H9 (cell line): ENCODE results near the gene KATNB1. TPM values are rescaled to one million over a fixed set of nuclear protein-coding genes. Genes with fewer than 3 reads are reported as not detected.

Experiments used
- DNase-seq: peaks from one replicate; pipeline ENCODE4 v3.0.0-alpha.2; 2017
- H2AFZ ChIP-seq: one replicate; pipeline ENCODE4 v1.6.1; 2013; ENCODE audit warnings: mild to moderate bottlenecking, low read length, control low read depth, moderate library complexity
- H2AK5ac ChIP-seq: 2 replicates; pipeline ENCODE4 v1.6.1; 2013; ENCODE audit warnings: low read length, control low read depth, mixed read lengths; ENCODE audit not compliant: insufficient read length
- H2BK120ac ChIP-seq: one replicate; pipeline ENCODE4 v1.6.1; 2013; ENCODE audit warnings: low read depth, mild to moderate bottlenecking, low read length, control low read depth, inconsistent platforms; ENCODE audit not compliant: poor library complexity, severe bottlenecking
- H2BK12ac ChIP-seq: 2 replicates; pipeline ENCODE4 v1.6.1; 2013; ENCODE audit warnings: low read length, control low read depth, mixed read lengths, low read depth; ENCODE audit not compliant: insufficient read length
- H2BK15ac ChIP-seq: 2 replicates; pipeline ENCODE4 v1.6.1; 2013; ENCODE audit warnings: low read depth, low read length, control low read depth
- H2BK20ac ChIP-seq: one replicate; pipeline ENCODE4 v1.6.1; 2013; ENCODE audit warnings: low read depth, mild to moderate bottlenecking, low read length, control low read depth, inconsistent platforms; ENCODE audit not compliant: poor library complexity, severe bottlenecking
- H2BK5ac ChIP-seq: 2 replicates; pipeline ENCODE4 v1.6.1; 2013; ENCODE audit warnings: low read length, control low read depth, mixed read lengths; ENCODE audit not compliant: insufficient read length
- H3K14ac ChIP-seq: 2 replicates; pipeline ENCODE4 v1.6.1; 2013; ENCODE audit warnings: low read length, control low read depth; ENCODE audit not compliant: insufficient read depth
- H3K18ac ChIP-seq: 2 replicates; pipeline ENCODE4 v1.6.1; 2013; ENCODE audit warnings: low read depth, mild to moderate bottlenecking, mixed read lengths, low read length, control low read depth; ENCODE audit not compliant: insufficient read length
- H3K23ac ChIP-seq: 2 replicates; pipeline ENCODE4 v1.6.1; 2013; ENCODE audit warnings: low read length, control low read depth, mixed read lengths, low read depth; ENCODE audit not compliant: insufficient read length
- H3K23me2 ChIP-seq: 2 replicates; pipeline ENCODE4 v1.6.1; 2013; ENCODE audit warnings: low read depth, mild to moderate bottlenecking, mixed read lengths, low read length, control low read depth; ENCODE audit not compliant: insufficient read length, poor library complexity, severe bottlenecking
- H3K27ac ChIP-seq: 2 replicates; pipeline ENCODE4 v1.5.1; 2013; ENCODE audit warnings: low read length, control low read depth, mixed read lengths, low read depth; ENCODE audit not compliant: insufficient read length
- H3K27me3 ChIP-seq: 2 replicates; pipeline ENCODE4 v1.6.1; 2013; ENCODE audit warnings: low read length, control low read depth, inconsistent platforms; ENCODE audit not compliant: insufficient read depth
- H3K4ac ChIP-seq: 2 replicates; pipeline ENCODE4 v1.6.1; 2013; ENCODE audit warnings: low read depth, mild to moderate bottlenecking, control low read depth, inconsistent platforms, low read length, moderate library complexity
- H3K4me1 ChIP-seq: 2 replicates; pipeline ENCODE4 v1.6.1; 2013; ENCODE audit warnings: low read length, control low read depth, inconsistent platforms; ENCODE audit not compliant: insufficient read depth
- H3K4me2 ChIP-seq: 2 replicates; pipeline ENCODE4 v1.6.1; 2013; ENCODE audit warnings: low read length, control low read depth, mixed read lengths; ENCODE audit not compliant: insufficient read length, insufficient read depth
- H3K56ac ChIP-seq: 2 replicates; pipeline ENCODE4 v1.6.1; 2013; ENCODE audit warnings: low read depth, mild to moderate bottlenecking, mixed read lengths, low read length, control low read depth; ENCODE audit not compliant: insufficient read length
- H3K79me1 ChIP-seq: 2 replicates; pipeline ENCODE4 v1.6.1; 2013; ENCODE audit warnings: low read depth, mild to moderate bottlenecking, moderate library complexity, low read length, control low read depth, inconsistent platforms; ENCODE audit not compliant: insufficient read depth, poor library complexity, severe bottlenecking
- H3K79me2 ChIP-seq: 2 replicates; pipeline ENCODE4 v1.6.1; 2013; ENCODE audit warnings: low read length, control low read depth, inconsistent platforms; ENCODE audit not compliant: insufficient read depth
- H3K9ac ChIP-seq: 2 replicates; pipeline ENCODE4 v1.6.1; 2013; ENCODE audit warnings: low read length, control low read depth, mixed read lengths; ENCODE audit not compliant: insufficient read length; ENCODE audit errors: extremely low read depth
- H3K9me3 ChIP-seq: one replicate; pipeline ENCODE4 v1.6.1; 2013; ENCODE audit warnings: low read depth, low read length, inconsistent platforms; ENCODE audit not compliant: control insufficient read depth
- H3T11ph ChIP-seq: one replicate; pipeline ENCODE4 v1.6.1; 2013; ENCODE audit warnings: mild to moderate bottlenecking, low read length, control low read depth, inconsistent platforms
- H4K20me1 ChIP-seq: one replicate; pipeline ENCODE4 v1.6.1; 2013; ENCODE audit not compliant: control insufficient read depth, insufficient read length, insufficient read depth
- H4K5ac ChIP-seq: 2 replicates; pipeline ENCODE4 v1.6.1; 2013; ENCODE audit warnings: low read depth, mild to moderate bottlenecking, mixed read lengths, low read length, control low read depth; ENCODE audit not compliant: insufficient read length
- H4K8ac ChIP-seq: replicated peaks from 2 replicates; pipeline ENCODE4 v1.6.1; 2013; ENCODE audit warnings: low read length, control low read depth, mixed read lengths, low read depth; ENCODE audit not compliant: insufficient read length
- H4K91ac ChIP-seq: 2 replicates; pipeline ENCODE4 v1.6.1; 2013; ENCODE audit warnings: low read depth, mild to moderate bottlenecking, moderate library complexity, mixed read lengths, low read length, control low read depth; ENCODE audit not compliant: insufficient read length
- H3K27ac Mint-ChIP-seq, 3 experiments: 2 replicates in 2 of 3; 3 replicates in 1 of 3; pipeline ENCODE4 v1.8.0; 2020 to 2021; ENCODE audit warnings: mixed read lengths in 3 of 3, mild to moderate bottlenecking in 1 of 3, moderate library complexity in 1 of 3
- H3K27me3 Mint-ChIP-seq: 2 replicates; pipeline ENCODE4 v1.8.0; 2021; ENCODE audit warnings: low read depth, mild to moderate bottlenecking, moderate library complexity, mixed read lengths
- H3K36me3 Mint-ChIP-seq, 3 experiments: 2 replicates in 2 of 3; 3 replicates in 1 of 3; pipeline ENCODE4 v1.8.0; 2020 to 2021; ENCODE audit warnings: low read depth in 3 of 3, mixed read lengths in 3 of 3; ENCODE audit not compliant: insufficient read depth in 1 of 3
- H3K4me1 Mint-ChIP-seq, 2 experiments: 2 replicates each; pipeline ENCODE4 v1.8.0; 2020; ENCODE audit warnings: mixed read lengths in 2 of 2
- H3K4me3 Mint-ChIP-seq, 2 experiments: 2 replicates in 1 of 2; 3 replicates in 1 of 2; pipeline ENCODE4 v1.8.0; 2020 to 2021; ENCODE audit warnings: mild to moderate bottlenecking in 2 of 2, mixed read lengths in 2 of 2, moderate library complexity in 1 of 2
- H3K9me3 Mint-ChIP-seq, 2 experiments: 2 replicates in 1 of 2; 3 replicates in 1 of 2; pipeline ENCODE4 v1.8.0; 2020; ENCODE audit warnings: mild to moderate bottlenecking in 2 of 2, mixed read lengths in 2 of 2, moderate library complexity in 1 of 2
- CTCF ChIP-seq: fragments of 200-600 bp; sonication (generic); conservative IDR thresholded peaks from 3 replicates; pipeline ENCODE4 v1.8.0; 2021; ENCODE audit warnings: antibody characterized with exemption, mild to moderate bottlenecking
- WGBS: extraction: QIAGEN DNeasy Blood & Tissue Kit; methylation state at CpG from one replicate; pipeline ENCODE4 v1.1.7; 2013; ENCODE audit warnings: missing lambda C conversion rate, low lambda C conversion rate, mixed read lengths; ENCODE audit not compliant: insufficient read length; ENCODE audit errors: extremely low coverage; 5-methylcytosine and 5-hydroxymethylcytosine counted together
- total RNA-seq: library from RNA; stranded (reverse); gene quantifications from 2 replicates; pipeline ENCODE4 v1.2.1, GENCODE V29; 2021

Gene KATNB1
- total RNA-seq, 1 experiment from 2014 or later: 29.9 TPM

GRCh38 chr16:57734308-57734924, 1.2 kb upstream of the KATNB1 start:
- H3K4me2 ChIP-seq: peak overlapping the region; percentile 88
- no peak overlapping the region for H2AK5ac ChIP-seq
- H3K9me3 Mint-ChIP-seq: no peaks in the 10 kb centered on the region; a peak in 1 of 5 replicates
- H3K4me1 ChIP-seq: no peaks in the 10 kb centered on the region
- H3K23me2 ChIP-seq: peaks cover 11% of the 10 kb centered on the region
- no peak overlapping the region for H2BK5ac ChIP-seq
- no peak overlapping the region for H3K23ac ChIP-seq
- H4K8ac ChIP-seq: no peak overlapping the region
- H3K9ac ChIP-seq: peak overlapping the region; percentile 90
- no peak overlapping the region for H2BK12ac ChIP-seq
- H3K27me3 Mint-ChIP-seq: peaks cover 5% of the 10 kb centered on the region
- no peak overlapping the region for H3K27ac ChIP-seq
- no peaks in the 10 kb centered on the region for H3K27me3 ChIP-seq
- H2BK120ac ChIP-seq: peak overlapping the region; percentile 89
- H3K4ac ChIP-seq: no peak overlapping the region; the same call in 1 of the 2 replicates
- peak overlapping the region in 2 of 3 experiments; percentile 100; a peak in 4 of 7 replicates for H3K27ac Mint-ChIP-seq
- peak overlapping the region; percentile 92 for H3K18ac ChIP-seq
- no peak overlapping the region for H2BK20ac ChIP-seq
- H3K79me1 ChIP-seq: no peaks in the 10 kb centered on the region
- H2BK15ac ChIP-seq: no peak overlapping the region
- no peaks in the 10 kb centered on the region for H3K9me3 ChIP-seq
- H4K20me1 ChIP-seq: no peaks in the 10 kb centered on the region
- peak overlapping the region; percentile 88; the same call in 1 of the 2 replicates for H3K14ac ChIP-seq
- no peak overlapping the region for H4K5ac ChIP-seq
- no peak overlapping the region for H2AFZ ChIP-seq
- peak overlapping the region; percentile 97 to 98 for H3K4me3 Mint-ChIP-seq
- TF ChIP-seq CTCF: no peak
- no peaks in the 10 kb centered on the region for H3K79me2 ChIP-seq
- no peak overlapping the region for H3K56ac ChIP-seq
- WGBS: no CpG with 5 or more reads among the region's 20 CpGs
- no peak for DNase-seq
- H3T11ph ChIP-seq: no peak overlapping the region
- peaks cover 11 to 22% of the 10 kb centered on the region in 2 experiments for H3K4me1 Mint-ChIP-seq
- no peak overlapping the region for H4K91ac ChIP-seq
- peaks cover 5 to 9% (median 7%) of the 10 kb centered on the region in 3 experiments; a peak in 3 of 7 replicates for H3K36me3 Mint-ChIP-seq
